Amygdala (tissue), 56 donors: ENCODE data around the gene IKZF1.
"Not testable (repeated sequence)": the region's sequence is repeated elsewhere in the genome, so short reads cannot be mapped to it uniquely, and the experiment has no call there.

Experiments
- DNase-seq, 56 donors: peaks; one replicate each; lab custom pipeline; 2025; lab: John Stamatoyannopoulos, UW

IKZF1 gene

DNA sequence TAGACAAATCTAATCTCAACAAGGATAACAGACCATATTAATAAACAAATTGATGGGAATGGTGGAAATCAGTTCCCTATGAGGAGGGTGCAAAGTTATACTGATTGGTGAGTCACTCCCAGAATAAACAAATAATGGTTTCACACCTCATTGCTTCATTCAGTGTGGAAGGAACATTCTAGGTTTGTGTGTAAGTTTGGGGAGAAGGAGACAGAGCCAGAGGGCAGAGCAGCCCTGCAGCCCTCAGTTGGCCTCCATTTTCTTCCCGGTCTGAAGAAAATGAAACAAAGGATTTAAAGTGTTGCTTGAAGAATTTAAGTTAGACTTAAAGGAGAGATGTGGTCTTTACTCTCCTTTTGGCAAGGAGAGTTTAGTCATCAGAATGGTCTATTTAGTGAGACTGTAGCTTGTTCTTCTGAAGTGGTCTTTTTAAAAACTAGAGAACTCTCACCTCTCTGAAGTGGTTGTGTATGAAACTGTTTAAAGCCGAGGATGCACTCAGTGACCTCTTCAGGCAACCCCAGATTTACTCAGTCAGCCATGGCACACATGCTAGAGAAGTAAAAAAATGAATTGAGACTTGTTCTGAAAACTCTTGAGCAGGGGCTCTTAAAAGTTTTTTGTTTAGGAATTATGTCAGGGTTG is 27.2 kb downstream of the IKZF1 start:
- no peak for DNase-seq

- no peak for DNase-seq
Measured at GRCh38 chr7:50332241-50333165, 28.0 kb downstream of the IKZF1 start.

- DNase-seq: no peak
Measured at GRCh38 chr7:50333221-50333651, 28.7 kb downstream of the IKZF1 start.

GRCh38 chr7:50334341-50334994 is 30.0 kb downstream of the IKZF1 start:
- DNase-seq: no peak

DNA sequence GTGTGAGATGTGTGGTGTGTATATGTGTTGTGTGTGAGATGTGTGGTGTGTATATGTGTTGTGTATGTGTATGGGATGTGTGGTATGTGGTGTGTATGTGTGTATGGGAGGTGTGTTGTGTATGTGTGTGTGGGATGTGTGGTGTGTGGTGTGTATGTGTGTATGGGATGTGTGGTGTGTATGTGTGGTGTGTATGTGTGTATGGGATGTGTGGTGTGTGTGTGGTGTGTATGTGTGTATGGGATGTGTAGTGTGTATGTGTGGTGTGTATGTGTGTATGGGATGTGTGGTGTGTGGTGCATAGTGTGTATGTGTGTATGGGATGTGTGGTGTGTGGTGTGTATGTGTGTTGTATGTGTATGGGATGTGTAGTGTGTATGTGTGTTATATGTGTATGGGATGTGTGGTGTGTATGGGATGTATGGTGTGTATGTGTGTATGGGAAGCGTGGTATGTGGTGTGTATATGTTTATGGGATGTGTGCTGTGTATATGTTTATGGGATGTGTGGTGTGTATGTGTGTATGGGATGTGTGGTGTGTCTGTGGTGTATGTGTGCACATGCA is 30.8 kb downstream of the IKZF1 start:
- no peak for DNase-seq

- DNase-seq: no peak
Measured at GRCh38 chr7:50335795-50336754, 31.6 kb downstream of the IKZF1 start.

DNA sequence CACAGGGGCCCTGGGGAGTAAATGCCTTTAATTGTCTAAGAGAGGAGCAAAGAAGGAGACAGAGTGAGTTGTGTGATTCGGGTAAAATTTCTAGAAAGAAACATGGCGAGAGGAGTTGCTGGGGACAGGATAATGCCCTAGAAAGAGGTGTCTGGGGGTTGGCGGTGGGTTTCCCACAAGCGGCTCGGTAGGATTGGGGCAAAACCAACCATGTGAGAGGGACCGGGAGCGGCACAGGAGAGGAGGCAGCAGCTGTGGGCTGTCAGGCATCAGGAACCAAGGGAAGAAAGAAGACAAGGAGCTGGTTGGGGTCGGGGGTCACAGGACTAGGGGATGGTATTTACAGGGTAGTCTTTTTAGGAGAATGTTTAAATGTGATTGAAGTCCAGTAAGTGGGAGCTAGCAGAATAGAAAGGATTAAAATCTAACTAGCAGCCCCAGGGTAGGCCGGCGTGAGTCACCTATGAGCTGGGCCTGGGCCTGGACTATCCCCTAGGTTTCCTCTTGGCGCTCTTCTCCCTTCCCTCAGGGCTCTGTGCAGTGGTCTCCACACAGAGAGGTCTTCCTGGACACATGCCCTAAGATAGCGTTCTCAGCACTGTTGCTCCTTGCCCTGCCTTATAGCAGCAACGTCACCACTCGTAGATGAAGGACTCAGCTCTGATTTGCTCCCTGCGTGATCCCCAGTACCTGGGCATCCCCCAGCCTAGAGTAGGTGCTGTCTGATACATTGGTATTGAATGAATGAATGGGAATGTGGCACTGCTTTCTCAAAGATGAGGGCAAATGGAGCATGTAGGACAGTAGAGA is 32.6 kb downstream of the IKZF1 start:
- DNase-seq: no peak

DNA sequence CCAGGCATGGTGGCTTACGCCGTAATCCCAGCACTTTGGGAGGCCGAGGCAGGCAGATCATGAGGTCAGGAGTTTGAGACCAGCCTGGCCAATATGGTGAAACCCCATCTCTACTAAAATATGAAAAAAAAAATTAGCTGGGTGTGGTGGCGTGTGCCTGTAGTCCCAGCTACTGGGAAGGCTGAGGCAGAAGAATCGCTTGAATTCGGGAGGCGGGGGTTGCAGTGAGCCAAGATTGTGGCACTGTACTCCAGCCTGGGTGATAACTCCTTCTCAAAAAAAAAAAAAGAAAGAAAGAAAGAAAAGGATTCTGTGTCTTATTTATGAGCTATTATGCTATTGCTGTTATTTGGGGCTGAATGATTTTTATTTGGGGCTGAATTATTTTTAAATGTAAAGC is 35.0 kb downstream of the IKZF1 start:
- not testable (repeated sequence) for DNase-seq

- DNase-seq: no peak
Measured at GRCh38 chr7:50339990-50340500, 35.5 kb downstream of the IKZF1 start.

- DNase-seq: no peak
Measured at GRCh38 chr7:50341724-50342123, 37.2 kb downstream of the IKZF1 start.

DNA sequence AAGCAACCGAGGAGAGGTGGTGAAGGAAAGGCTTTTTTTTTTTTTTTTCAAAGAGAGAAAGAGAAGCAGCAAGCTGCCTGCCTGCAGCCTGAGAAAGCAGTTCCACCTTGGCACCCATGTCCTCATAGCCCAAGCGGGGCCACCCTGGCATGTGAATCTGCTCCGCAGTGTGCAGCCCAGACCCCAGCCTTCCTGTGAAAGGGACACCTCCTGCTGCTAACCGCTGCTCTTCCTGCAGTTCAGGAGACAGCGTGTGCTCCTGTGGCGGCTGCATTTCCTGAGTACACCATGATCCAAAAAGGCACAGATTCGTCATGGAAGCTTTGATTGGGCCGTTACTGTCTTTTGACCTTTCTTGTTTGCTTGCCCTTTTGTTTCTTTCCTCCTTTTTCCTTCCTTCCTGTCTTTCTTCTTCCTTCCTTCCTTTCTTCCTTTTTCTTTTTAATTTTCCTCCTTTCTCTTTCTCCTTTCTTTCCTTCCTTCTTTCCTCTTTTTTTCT is 38.1 kb downstream of the IKZF1 start:
- DNase-seq: no peak

DNA sequence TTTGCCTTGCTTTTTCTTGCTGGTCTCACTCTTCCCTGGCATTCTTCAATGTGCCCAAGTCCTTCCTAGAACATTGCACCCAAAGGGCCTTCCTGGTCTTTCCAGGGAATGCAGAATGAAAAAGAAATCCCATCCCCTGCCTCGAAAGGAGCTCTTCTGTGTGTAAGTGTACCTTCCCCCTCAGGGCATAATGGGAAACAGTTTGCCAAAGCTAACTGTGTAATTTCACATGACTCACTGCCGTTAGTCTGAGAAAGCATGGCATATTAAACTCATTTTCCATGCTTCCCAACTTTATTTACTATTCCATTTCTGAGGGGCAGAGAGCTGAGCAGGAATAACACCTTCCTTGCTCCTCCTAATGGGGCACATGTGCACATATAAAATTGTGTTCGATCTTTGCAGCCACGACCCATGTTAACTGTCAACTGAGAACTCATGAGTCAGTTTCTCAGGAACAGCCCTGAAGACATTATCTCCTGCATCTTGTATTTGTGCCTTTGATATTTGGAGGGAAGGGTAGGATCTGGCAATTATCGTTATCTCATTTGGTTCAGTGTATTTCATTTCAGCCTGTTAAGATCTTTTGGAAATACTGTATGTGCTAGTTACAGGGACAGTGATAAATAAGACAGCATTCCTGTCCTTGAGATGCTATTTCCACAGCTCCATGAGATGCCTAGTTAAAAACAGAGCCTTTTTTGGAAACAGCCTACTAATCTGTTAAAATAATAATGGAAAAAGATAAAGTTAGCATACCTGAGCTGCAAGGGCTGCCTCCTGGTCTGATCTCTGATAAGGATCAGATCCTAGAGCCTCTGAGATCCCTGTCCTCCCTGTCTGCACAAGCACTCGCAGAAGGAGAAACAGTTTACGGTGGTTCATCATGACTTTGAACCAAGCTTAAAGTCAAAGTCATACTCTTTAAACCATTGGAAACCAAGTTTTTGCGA is 42.3 kb downstream of the IKZF1 start:
- DNase-seq: no peak

- DNase-seq: no peak
Measured at GRCh38 chr7:50347693-50348092, 43.2 kb downstream of the IKZF1 start.

GRCh38 chr7:50348469-50349162 is 44.1 kb downstream of the IKZF1 start:
- DNase-seq: no peak

GRCh38 chr7:50349399-50349798 is 44.9 kb downstream of the IKZF1 start:
- DNase-seq: no peak
